H9 (cell line): ENCODE data around the gene DALRD3. TPM values are rescaled to one million over a fixed set of nuclear protein-coding genes. Genes with fewer than 3 reads are reported as not detected.

Experiments
- DNase-seq: peaks from one replicate; pipeline ENCODE4 v3.0.0-alpha.2; 2017
- H2AFZ ChIP-seq: one replicate; pipeline ENCODE4 v1.6.1; 2013; ENCODE audit warnings: mild to moderate bottlenecking, low read length, control low read depth, moderate library complexity
- H2AK5ac ChIP-seq: 2 replicates; pipeline ENCODE4 v1.6.1; 2013; ENCODE audit warnings: low read length, control low read depth, mixed read lengths; ENCODE audit not compliant: insufficient read length
- H2BK120ac ChIP-seq: one replicate; pipeline ENCODE4 v1.6.1; 2013; ENCODE audit warnings: low read depth, mild to moderate bottlenecking, low read length, control low read depth, inconsistent platforms; ENCODE audit not compliant: poor library complexity, severe bottlenecking
- H2BK12ac ChIP-seq: 2 replicates; pipeline ENCODE4 v1.6.1; 2013; ENCODE audit warnings: low read length, control low read depth, mixed read lengths, low read depth; ENCODE audit not compliant: insufficient read length
- H2BK15ac ChIP-seq: 2 replicates; pipeline ENCODE4 v1.6.1; 2013; ENCODE audit warnings: low read depth, low read length, control low read depth
- H2BK20ac ChIP-seq: one replicate; pipeline ENCODE4 v1.6.1; 2013; ENCODE audit warnings: low read depth, mild to moderate bottlenecking, low read length, control low read depth, inconsistent platforms; ENCODE audit not compliant: poor library complexity, severe bottlenecking
- H2BK5ac ChIP-seq: 2 replicates; pipeline ENCODE4 v1.6.1; 2013; ENCODE audit warnings: low read length, control low read depth, mixed read lengths; ENCODE audit not compliant: insufficient read length
- H3K14ac ChIP-seq: 2 replicates; pipeline ENCODE4 v1.6.1; 2013; ENCODE audit warnings: low read length, control low read depth; ENCODE audit not compliant: insufficient read depth
- H3K18ac ChIP-seq: 2 replicates; pipeline ENCODE4 v1.6.1; 2013; ENCODE audit warnings: low read depth, mild to moderate bottlenecking, mixed read lengths, low read length, control low read depth; ENCODE audit not compliant: insufficient read length
- H3K23ac ChIP-seq: 2 replicates; pipeline ENCODE4 v1.6.1; 2013; ENCODE audit warnings: low read length, control low read depth, mixed read lengths, low read depth; ENCODE audit not compliant: insufficient read length
- H3K23me2 ChIP-seq: 2 replicates; pipeline ENCODE4 v1.6.1; 2013; ENCODE audit warnings: low read depth, mild to moderate bottlenecking, mixed read lengths, low read length, control low read depth; ENCODE audit not compliant: insufficient read length, poor library complexity, severe bottlenecking
- H3K27ac ChIP-seq: 2 replicates; pipeline ENCODE4 v1.5.1; 2013; ENCODE audit warnings: low read length, control low read depth, mixed read lengths, low read depth; ENCODE audit not compliant: insufficient read length
- H3K27me3 ChIP-seq: 2 replicates; pipeline ENCODE4 v1.6.1; 2013; ENCODE audit warnings: low read length, control low read depth, inconsistent platforms; ENCODE audit not compliant: insufficient read depth
- H3K4ac ChIP-seq: 2 replicates; pipeline ENCODE4 v1.6.1; 2013; ENCODE audit warnings: low read depth, mild to moderate bottlenecking, control low read depth, inconsistent platforms, low read length, moderate library complexity
- H3K4me1 ChIP-seq: 2 replicates; pipeline ENCODE4 v1.6.1; 2013; ENCODE audit warnings: low read length, control low read depth, inconsistent platforms; ENCODE audit not compliant: insufficient read depth
- H3K4me2 ChIP-seq: 2 replicates; pipeline ENCODE4 v1.6.1; 2013; ENCODE audit warnings: low read length, control low read depth, mixed read lengths; ENCODE audit not compliant: insufficient read length, insufficient read depth
- H3K56ac ChIP-seq: 2 replicates; pipeline ENCODE4 v1.6.1; 2013; ENCODE audit warnings: low read depth, mild to moderate bottlenecking, mixed read lengths, low read length, control low read depth; ENCODE audit not compliant: insufficient read length
- H3K79me1 ChIP-seq: 2 replicates; pipeline ENCODE4 v1.6.1; 2013; ENCODE audit warnings: low read depth, mild to moderate bottlenecking, moderate library complexity, low read length, control low read depth, inconsistent platforms; ENCODE audit not compliant: insufficient read depth, poor library complexity, severe bottlenecking
- H3K79me2 ChIP-seq: 2 replicates; pipeline ENCODE4 v1.6.1; 2013; ENCODE audit warnings: low read length, control low read depth, inconsistent platforms; ENCODE audit not compliant: insufficient read depth
- H3K9ac ChIP-seq: 2 replicates; pipeline ENCODE4 v1.6.1; 2013; ENCODE audit warnings: low read length, control low read depth, mixed read lengths; ENCODE audit not compliant: insufficient read length; ENCODE audit errors: extremely low read depth
- H3K9me3 ChIP-seq: one replicate; pipeline ENCODE4 v1.6.1; 2013; ENCODE audit warnings: low read depth, low read length, inconsistent platforms; ENCODE audit not compliant: control insufficient read depth
- H3T11ph ChIP-seq: one replicate; pipeline ENCODE4 v1.6.1; 2013; ENCODE audit warnings: mild to moderate bottlenecking, low read length, control low read depth, inconsistent platforms
- H4K20me1 ChIP-seq: one replicate; pipeline ENCODE4 v1.6.1; 2013; ENCODE audit not compliant: control insufficient read depth, insufficient read length, insufficient read depth
- H4K5ac ChIP-seq: 2 replicates; pipeline ENCODE4 v1.6.1; 2013; ENCODE audit warnings: low read depth, mild to moderate bottlenecking, mixed read lengths, low read length, control low read depth; ENCODE audit not compliant: insufficient read length
- H4K8ac ChIP-seq: replicated peaks from 2 replicates; pipeline ENCODE4 v1.6.1; 2013; ENCODE audit warnings: low read length, control low read depth, mixed read lengths, low read depth; ENCODE audit not compliant: insufficient read length
- H4K91ac ChIP-seq: 2 replicates; pipeline ENCODE4 v1.6.1; 2013; ENCODE audit warnings: low read depth, mild to moderate bottlenecking, moderate library complexity, mixed read lengths, low read length, control low read depth; ENCODE audit not compliant: insufficient read length
- H3K27ac Mint-ChIP-seq, 3 experiments: 2 replicates in 2 of 3; 3 replicates in 1 of 3; pipeline ENCODE4 v1.8.0; 2020 to 2021; ENCODE audit warnings: mixed read lengths in 3 of 3, mild to moderate bottlenecking in 1 of 3, moderate library complexity in 1 of 3
- H3K27me3 Mint-ChIP-seq: 2 replicates; pipeline ENCODE4 v1.8.0; 2021; ENCODE audit warnings: low read depth, mild to moderate bottlenecking, moderate library complexity, mixed read lengths
- H3K36me3 Mint-ChIP-seq, 3 experiments: 2 replicates in 2 of 3; 3 replicates in 1 of 3; pipeline ENCODE4 v1.8.0; 2020 to 2021; ENCODE audit warnings: low read depth in 3 of 3, mixed read lengths in 3 of 3; ENCODE audit not compliant: insufficient read depth in 1 of 3
- H3K4me1 Mint-ChIP-seq, 2 experiments: 2 replicates each; pipeline ENCODE4 v1.8.0; 2020; ENCODE audit warnings: mixed read lengths in 2 of 2
- H3K4me3 Mint-ChIP-seq, 2 experiments: 2 replicates in 1 of 2; 3 replicates in 1 of 2; pipeline ENCODE4 v1.8.0; 2020 to 2021; ENCODE audit warnings: mild to moderate bottlenecking in 2 of 2, mixed read lengths in 2 of 2, moderate library complexity in 1 of 2
- H3K9me3 Mint-ChIP-seq, 2 experiments: 2 replicates in 1 of 2; 3 replicates in 1 of 2; pipeline ENCODE4 v1.8.0; 2020; ENCODE audit warnings: mild to moderate bottlenecking in 2 of 2, mixed read lengths in 2 of 2, moderate library complexity in 1 of 2
- WGBS: extraction: QIAGEN DNeasy Blood & Tissue Kit; methylation state at CpG from one replicate; pipeline ENCODE4 v1.1.7; 2013; ENCODE audit warnings: missing lambda C conversion rate, low lambda C conversion rate, mixed read lengths; ENCODE audit not compliant: insufficient read length; ENCODE audit errors: extremely low coverage; 5-methylcytosine and 5-hydroxymethylcytosine counted together
- total RNA-seq: library from RNA; stranded (reverse); gene quantifications from 2 replicates; pipeline ENCODE4 v1.2.1, GENCODE V29; 2021
- TF ChIP-seq, protein P1 (sequence below): fragments of 200-600 bp; sonication (generic); conservative IDR thresholded peaks from 3 replicates; pipeline ENCODE4 v1.8.0; 2021; ENCODE audit warnings: antibody characterized with exemption, mild to moderate bottlenecking

DALRD3 gene
- total RNA-seq, 1 experiment from 2014 or later, result 32.3 TPM

DNA sequence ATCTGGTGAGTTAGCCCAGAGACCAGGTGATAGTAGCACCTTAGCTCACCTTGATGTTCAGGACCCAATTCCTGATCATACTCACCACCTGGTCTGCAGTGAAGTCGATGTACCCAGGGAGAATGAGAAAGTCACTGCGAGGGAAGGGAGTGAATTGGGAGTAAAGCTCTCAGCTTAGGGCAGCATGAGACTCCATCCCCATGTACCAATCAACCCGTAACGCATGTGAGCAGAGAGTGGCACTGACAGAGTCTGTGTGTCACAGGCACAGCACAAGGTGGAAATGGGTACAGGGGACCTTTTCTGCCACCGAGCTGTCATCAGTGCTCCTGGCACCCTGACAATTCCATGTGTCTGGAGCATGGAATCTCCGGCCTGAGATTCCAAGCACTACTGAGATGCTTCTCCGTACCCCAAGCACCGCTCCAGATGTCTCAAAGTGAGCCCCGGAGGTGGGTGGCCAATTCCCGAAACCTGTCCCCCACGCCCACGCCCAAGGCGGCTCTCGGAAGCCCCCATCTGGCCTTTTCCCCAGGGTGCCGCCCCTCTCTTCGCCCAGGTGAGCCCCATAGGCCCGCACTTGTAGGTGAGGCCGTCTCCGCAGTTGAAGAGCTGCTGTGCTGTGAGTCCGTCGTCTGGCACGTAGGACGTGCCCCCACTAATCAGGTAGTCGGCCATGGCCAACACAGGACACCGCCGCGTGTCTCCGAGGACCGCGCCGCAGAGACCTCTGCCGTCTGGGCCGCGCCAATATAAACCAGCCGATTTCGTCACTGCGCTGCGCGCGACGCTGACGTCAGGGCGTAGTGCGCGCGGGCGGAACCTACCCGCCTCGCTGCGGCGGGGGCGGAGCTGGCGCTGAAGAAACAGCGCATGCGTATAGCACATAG lies 10.5 kb upstream of the DALRD3 start, which contains the start of gene IMPDH2:
TSS of gene IMPDH2 (minus strand) at position 726 of the 890 bp plus-strand sequence. CDS start at position 678, 48 bp downstream.
- no peak within 1 kb of the TSS for H2BK5ac ChIP-seq
- peak within 1 kb of the TSS; percentile 72 for H3K14ac ChIP-seq
- no peak within 1 kb of the TSS for H2BK15ac ChIP-seq
- H2BK20ac ChIP-seq, result no peak within 1 kb of the TSS
- Mint-ChIP-seq H3K9me3 (no peaks in the 10 kb centered on the region), H3K4me1 (peaks cover 13 to 20% of the 10 kb centered on the region in 2 experiments), H3K27ac (peak within 1 kb of the TSS; percentile 98 to 99 (median 98); a peak in 6 of 7 replicates), H3K27me3 (no peaks in the 10 kb centered on the region; the same call in none of the 2 replicates), H3K36me3 (peaks cover 62 to 93% (median 75%) of the 10 kb centered on the region in 3 experiments), H3K4me3 (peak within 1 kb of the TSS; percentile 90 to 96)
- no peaks in the 10 kb centered on the region for H3K9me3 ChIP-seq
- H4K8ac ChIP-seq, result no peak within 1 kb of the TSS
- no peak within 1 kb of the TSS for H3K27ac ChIP-seq
- no CpG with 5 or more reads among the region's 55 CpGs for WGBS
- H2AK5ac ChIP-seq, result no peak within 1 kb of the TSS
- H4K91ac ChIP-seq, result no peak within 1 kb of the TSS
- no peaks in the 10 kb centered on the region for H3K4me1 ChIP-seq
- H3K79me2 ChIP-seq, result no peaks in the 10 kb centered on the region
- H3K27me3 ChIP-seq, result no peaks in the 10 kb centered on the region
- H4K5ac ChIP-seq, result no peak within 1 kb of the TSS
- TF ChIP-seq, protein P1, sequence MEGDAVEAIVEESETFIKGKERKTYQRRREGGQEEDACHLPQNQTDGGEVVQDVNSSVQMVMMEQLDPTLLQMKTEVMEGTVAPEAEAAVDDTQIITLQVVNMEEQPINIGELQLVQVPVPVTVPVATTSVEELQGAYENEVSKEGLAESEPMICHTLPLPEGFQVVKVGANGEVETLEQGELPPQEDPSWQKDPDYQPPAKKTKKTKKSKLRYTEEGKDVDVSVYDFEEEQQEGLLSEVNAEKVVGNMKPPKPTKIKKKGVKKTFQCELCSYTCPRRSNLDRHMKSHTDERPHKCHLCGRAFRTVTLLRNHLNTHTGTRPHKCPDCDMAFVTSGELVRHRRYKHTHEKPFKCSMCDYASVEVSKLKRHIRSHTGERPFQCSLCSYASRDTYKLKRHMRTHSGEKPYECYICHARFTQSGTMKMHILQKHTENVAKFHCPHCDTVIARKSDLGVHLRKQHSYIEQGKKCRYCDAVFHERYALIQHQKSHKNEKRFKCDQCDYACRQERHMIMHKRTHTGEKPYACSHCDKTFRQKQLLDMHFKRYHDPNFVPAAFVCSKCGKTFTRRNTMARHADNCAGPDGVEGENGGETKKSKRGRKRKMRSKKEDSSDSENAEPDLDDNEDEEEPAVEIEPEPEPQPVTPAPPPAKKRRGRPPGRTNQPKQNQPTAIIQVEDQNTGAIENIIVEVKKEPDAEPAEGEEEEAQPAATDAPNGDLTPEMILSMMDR, result 0 out of 3 replicates have a peak, but pooled peaks have one; percentile 9
- H3K23me2 ChIP-seq, result peaks cover 3% of the 10 kb centered on the region
- H3K18ac ChIP-seq, result no peak within 1 kb of the TSS
- peak within 1 kb of the TSS; percentile 81 for H3K4me2 ChIP-seq
- H3K9ac ChIP-seq, result peak within 1 kb of the TSS; percentile 76
- no peak within 1 kb of the TSS for H3K56ac ChIP-seq
- no peak within 1 kb of the TSS for H3K23ac ChIP-seq
- H3T11ph ChIP-seq, result no peak within 1 kb of the TSS
- peaks cover 7% of the 10 kb centered on the region for H4K20me1 ChIP-seq
- no peaks in the 10 kb centered on the region for H3K79me1 ChIP-seq
- H2BK12ac ChIP-seq, result no peak within 1 kb of the TSS
- DNase-seq, result peak; percentile 92
- H3K4ac ChIP-seq, result no peak within 1 kb of the TSS
- H2AFZ ChIP-seq, result no peak within 1 kb of the TSS
- no peak within 1 kb of the TSS for H2BK120ac ChIP-seq
